K562 (cell line): ENCODE results near the gene TIMP1. TPM values are rescaled to one million over a fixed set of nuclear protein-coding genes. Genes with fewer than 3 reads are reported as not detected.

Experiments used
- ARID1B ChIP-seq: fragments of 450-650 bp; IDR thresholded peaks from 2 replicates; pipeline ENCODE4 v1.6.1; 2016; ENCODE audit warnings: antibody characterized with exemption, mild to moderate bottlenecking, inconsistent platforms
- CBX1 ChIP-seq: sonication (generic); IDR thresholded peaks from 2 replicates; pipeline ENCODE4 v1.6.1; 2016; ENCODE audit warnings: antibody characterized with exemption, low read depth, mild to moderate bottlenecking
- CREB3 ChIP-seq: fragments of 450-650 bp; conservative IDR thresholded peaks from 2 replicates; pipeline ENCODE4 v1.6.1; 2016; ENCODE audit warnings: missing genetic modification characterization, low read depth, mild to moderate bottlenecking, missing compliant biosample characterization, moderate library complexity
- EZH2 ChIP-seq: IDR thresholded peaks from 2 replicates; pipeline ENCODE4 v1.6.1; 2012; ENCODE audit warnings: low read depth, mild to moderate bottlenecking, inconsistent platforms, low read length, borderline replicate concordance
- GMEB1 ChIP-seq: fragments of 250-450 bp; sonication (Bioruptor Pico); IDR thresholded peaks from 2 replicates; pipeline ENCODE4 v1.4.0; 2020; ENCODE audit warnings: mild to moderate bottlenecking
- KDM1A ChIP-seq, 2 experiments: fragments of 450-650 bp; IDR thresholded peaks; 2 replicates each; pipeline ENCODE4 v1.6.1; 2016; ENCODE audit warnings: mild to moderate bottlenecking in 2 of 2
- PHF8 ChIP-seq: fragments of 200-600 bp; sonication (generic); IDR thresholded peaks from 2 replicates; pipeline ENCODE4 v1.6.1; 2012; ENCODE audit warnings: mixed run types, mild to moderate bottlenecking, inconsistent platforms, low read length, moderate library complexity, borderline replicate concordance
- PRPF4 ChIP-seq: fragments of 200-400 bp; formaldehyde crosslinking; IDR thresholded peaks from one replicate; pipeline ENCODE4 v1.6.1; 2017; ENCODE audit warnings: low read length, low read depth, mild to moderate bottlenecking; ENCODE audit not compliant: insufficient read depth, poor library complexity, severe bottlenecking
- RBM14 ChIP-seq: fragments of 200-400 bp; formaldehyde crosslinking; IDR thresholded peaks from 2 replicates; pipeline ENCODE4 v1.6.1; 2018; ENCODE audit warnings: low read depth, mild to moderate bottlenecking, low read length, moderate library complexity, borderline replicate concordance; ENCODE audit not compliant: insufficient read depth
- RBM17 ChIP-seq: fragments of 200-400 bp; formaldehyde crosslinking; IDR thresholded peaks from 2 replicates; pipeline ENCODE4 v1.6.1; 2017; ENCODE audit warnings: low read depth, mild to moderate bottlenecking, low read length, borderline replicate concordance
- TCFL5 ChIP-seq: fragments of 250-450 bp; sonication (Bioruptor Pico); conservative IDR thresholded peaks from 2 replicates; pipeline ENCODE4 v1.6.1; 2021; ENCODE audit warnings: mild to moderate bottlenecking, moderate library complexity, matching md5 sums
- ZBTB33 ChIP-seq: sonication (generic); formaldehyde crosslinking; IDR thresholded peaks from 2 replicates; pipeline ENCODE4 v1.8.1; 2023; ENCODE audit warnings: mild to moderate bottlenecking, missing genetic modification reagents
- ZNF584 ChIP-seq: fragments of 200-800 bp; sonication (Bioruptor generic); IDR thresholded peaks from 2 replicates; pipeline ENCODE4 v1.6.1; 2016; ENCODE audit warnings: low read depth, mild to moderate bottlenecking, missing genetic modification characterization, missing compliant biosample characterization
- ZNF655 ChIP-seq: fragments of 250-450 bp; sonication (Bioruptor Pico); IDR thresholded peaks from 2 replicates; pipeline ENCODE4 v1.5.0; 2021
- ZNF668 ChIP-seq: fragments of 250-450 bp; sonication (Bioruptor Pico); IDR thresholded peaks from 2 replicates; pipeline ENCODE4 v1.8.0; 2022; ENCODE audit warnings: mild to moderate bottlenecking, inconsistent platforms
- ZNF699 ChIP-seq: fragments of 250-450 bp; sonication (Bioruptor Pico); IDR thresholded peaks from 2 replicates; pipeline ENCODE4 v1.8.0; 2021; ENCODE audit warnings: mild to moderate bottlenecking, moderate library complexity; ENCODE audit not compliant: insufficient replicate concordance
- polyA plus RNA-seq, 8 experiments: library from polyadenylated mRNA; depleted of rRNA in 4 of 8; stranded (reverse) in 5 of 8; unstranded in 3 of 8; fragments of >200 nt; fragmentation: Nextera tagmentation in 2 of 8; fragmentation: Illumina TruSeq in 1 of 8; extraction: Ambion mirVana in 2 of 8; extraction: Trizol in 1 of 8; gene quantifications; 2 replicates each; pipeline versions ENCODE4 v1.2.1 to v1.2.3, GENCODE V29; 2011 to 2014; ENCODE audit warnings: inconsistent platforms in 1 of 8, missing spikeins in 1 of 8
- total RNA-seq, 7 experiments: library from RNA; depleted of rRNA in 6 of 7; stranded (reverse); fragments of >200 nt in 6 of 7; fragmentation: Illumina TruSeq in 2 of 7; extraction: Trizol in 2 of 7; gene quantifications; 2 replicates each; pipeline versions ENCODE4 v1.2.1 to v1.2.3, GENCODE V29; 2011 to 2021; ENCODE audit warnings: low replicate concordance in 1 of 7

The TIMP1 gene
- total and polyA plus RNA-seq, 9 of the 15 experiments (the other 6 are each of a cell fraction or from before 2014, with no cell fraction given) = 115 to 699 (median 273) TPM

- TF ChIP-seq ZNF655 (CRISPR knock-in tag) (no peak), KDM1A (IDR thresholded peaks at IDR 0.05) (peak in 1 of 2 experiments; percentile 58; a peak in 3 of 4 replicates), ZNF584 (0 out of 2 replicates have a peak, but pooled peaks have one; percentile 67), ARID1B (no peak), PRPF4 (no peak), RBM17 (no peak), EZH2 (no peak), CBX1 (peak; percentile 76; the same call in 1 of the 2 replicates), ZBTB33 (CRISPR knock-in tag) (peak; percentile 68; the same call in 1 of the 2 replicates), PHF8 (no peak; the same call in 1 of the 2 replicates), GMEB1 (peak; percentile 92), TCFL5 (CRISPR knock-in tag) (no peak), ZNF668 (no peak), RBM14 (no peak), ZNF699 (no peak), CREB3 (tag) (no peak)
Observed at GRCh38 chrX:47619486-47620302, 37.5 kb downstream of the TIMP1 start, which contains the start of gene SYN1 (continued).
